Tibial artery (tissue), 4 donors: Measurements from ENCODE around the gene ZG16.
"Not testable (repeated sequence)": the region's sequence is repeated elsewhere in the genome, so short reads cannot be mapped to it uniquely, and the experiment has no call there.

Experiments used
- DNase-seq, 2 donors: peaks; one replicate each; pipeline ENCODE4 v3.0.0-alpha.2; 2019
- H3K27ac ChIP-seq, 2 donors: fragments of 200-600 bp; sonication (generic) in 1 of 2; 1 replicate in 1 of 2; 2 replicates in 1 of 2; pipeline ENCODE4 v1.5.1; 2018 to 2019; ENCODE audit warnings: mild to moderate bottlenecking in 1 of 2
- H3K27me3 ChIP-seq, 2 donors: fragments of 200-600 bp; sonication (generic) in 1 of 2; one replicate each; pipeline versions ENCODE4 v1.5.1 to v1.6.0; 2016 to 2019
- H3K36me3 ChIP-seq, 3 donors: fragments of 200-600 bp; sonication (generic) in 2 of 3; one replicate each; pipeline ENCODE4 v1.5.1; 2016 to 2019; ENCODE audit warnings: mild to moderate bottlenecking in 2 of 3
- H3K4me1 ChIP-seq, 4 donors: fragments of 200-600 bp; sonication (generic) in 2 of 4; 1 replicate in 3 of 4; 2 replicates in 1 of 4; pipeline ENCODE4 v1.5.1; 2016 to 2019
- H3K4me3 ChIP-seq, 2 donors: fragments of 200-600 bp; sonication (generic) in 1 of 2; 1 replicate in 1 of 2; 2 replicates in 1 of 2; pipeline ENCODE4 v1.5.1; 2018 to 2019; ENCODE audit warnings: mild to moderate bottlenecking in 2 of 2
- H3K9me3 ChIP-seq, 3 donors: fragments of 200-600 bp; sonication (generic) in 1 of 3; one replicate each; pipeline ENCODE4 v1.5.1; 2016 to 2019
- CTCF ChIP-seq, 2 experiments: fragments of 200-600 bp in 1 of 2; fragments of 450-650 bp in 1 of 2; IDR thresholded peaks; one replicate each; pipeline ENCODE4 v1.5.1; 2017 to 2019; ENCODE audit warnings: antibody characterized with exemption in 2 of 2, mild to moderate bottlenecking in 1 of 2, moderate library complexity in 1 of 2
- intact Hi-C: fragments of 100-400 bp; cut with DNase I; formaldehyde crosslinking; loops from one replicate; pipeline ENCODE4 v1.15.0; 2023; ENCODE audit warnings: low total_unique reads

Gene ZG16

DNA sequence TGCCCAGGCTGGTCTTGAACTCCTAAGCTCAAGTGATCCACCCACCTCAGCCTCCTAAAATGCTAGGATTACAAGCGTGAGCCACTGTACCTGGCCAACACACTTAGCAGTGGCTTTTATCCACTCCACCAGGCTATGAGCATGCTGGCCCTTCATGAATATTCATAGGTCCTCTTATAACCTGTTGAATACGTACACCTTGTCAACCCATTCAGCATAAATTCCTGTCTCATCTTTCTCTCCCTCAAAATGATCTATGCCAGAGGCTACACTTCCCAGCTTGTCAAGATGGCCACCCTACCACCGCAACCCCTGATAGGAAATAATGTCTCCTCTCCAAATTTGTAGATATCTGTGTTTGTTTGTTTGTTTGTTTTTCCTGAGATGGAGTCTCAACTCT is 11.0 kb upstream of the ZG16 start:
- TF ChIP-seq CTCF (IDR thresholded peaks at IDR 0.05): no peak
- H3K27ac ChIP-seq: no peak overlapping the region
- H3K36me3 ChIP-seq: no peaks in the 10 kb centered on the region
- intact Hi-C loops: no loop called here
- H3K9me3 ChIP-seq: no peaks in the 10 kb centered on the region
- no peaks in the 10 kb centered on the region for H3K4me1 ChIP-seq
- H3K4me3 ChIP-seq: no peak overlapping the region
- no peak for DNase-seq
- peaks cover 0 to 17% of the 10 kb centered on the region in 2 donors for H3K27me3 ChIP-seq

DNA sequence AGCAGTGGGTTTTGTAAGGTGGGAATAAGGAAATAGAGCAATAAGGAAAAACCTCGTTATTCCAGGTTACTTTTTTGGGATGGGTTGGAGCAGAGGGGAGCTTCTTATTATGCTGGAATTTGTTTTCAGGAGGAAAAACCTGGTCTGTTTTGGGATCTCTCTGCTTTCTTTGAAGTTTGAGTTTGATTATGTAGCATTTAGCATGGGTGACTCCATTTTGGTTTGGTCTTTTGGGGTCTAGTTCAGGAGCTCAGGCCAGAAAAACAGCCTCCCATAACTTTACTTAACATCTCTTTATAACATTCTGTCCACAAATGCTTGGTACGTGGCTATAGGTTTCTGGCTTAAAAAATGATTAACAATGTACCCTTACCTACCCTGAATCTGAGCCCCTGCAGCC is 8.5 kb upstream of the ZG16 start:
- Histone ChIP-seq H3K27ac (no peak overlapping the region), H3K27me3 (peaks cover 0 to 14% of the 10 kb centered on the region in 2 donors), H3K4me1 (no peaks in the 10 kb centered on the region), H3K4me3 (no peak overlapping the region), H3K9me3 (no peaks in the 10 kb centered on the region), H3K36me3 (no peaks in the 10 kb centered on the region)
- intact Hi-C loops: no loop called here
- TF ChIP-seq CTCF (IDR thresholded peaks at IDR 0.05): no peak
- DNase-seq: no peak

GRCh38 chr16:29770250-29770929 is 7.7 kb upstream of the ZG16 start:
- no peak overlapping the region for H3K27ac ChIP-seq
- no peak for TF ChIP-seq CTCF (IDR thresholded peaks at IDR 0.05)
- intact Hi-C loops: no loop called here
- H3K4me1 ChIP-seq: no peaks in the 10 kb centered on the region
- H3K4me3 ChIP-seq: no peak overlapping the region
- no peaks in the 10 kb centered on the region for H3K36me3 ChIP-seq
- DNase-seq: no peak
- H3K27me3 ChIP-seq: peaks cover 0 to 11% of the 10 kb centered on the region in 2 donors
- H3K9me3 ChIP-seq: no peaks in the 10 kb centered on the region

- H3K27ac ChIP-seq, intact Hi-C loops, H3K4me1 ChIP-seq, H3K4me3 ChIP-seq, DNase-seq, H3K27me3 ChIP-seq, H3K36me3 ChIP-seq, H3K9me3 ChIP-seq: not testable (repeated sequence)
Measured at GRCh38 chr16:29772330-29772729, 5.7 kb upstream of the ZG16 start.

- peaks cover 0 to 15% of the 10 kb centered on the region in 2 donors for H3K27me3 ChIP-seq
- TF ChIP-seq CTCF (IDR thresholded peaks at IDR 0.05): no peak
- no peak for DNase-seq
- intact Hi-C loops: no loop called here
- no peaks in the 10 kb centered on the region for H3K36me3 ChIP-seq
- no peak overlapping the region for H3K27ac ChIP-seq
- no peaks in the 10 kb centered on the region for H3K4me1 ChIP-seq
- H3K4me3 ChIP-seq: no peak overlapping the region
- no peaks in the 10 kb centered on the region for H3K9me3 ChIP-seq
Measured at GRCh38 chr16:29774730-29775129, 3.3 kb upstream of the ZG16 start.

- TF ChIP-seq CTCF (IDR thresholded peaks at IDR 0.05): no peak
- H3K27me3 ChIP-seq: peaks cover 0 to 22% of the 10 kb centered on the region in 2 donors
- H3K4me3 ChIP-seq: no peak overlapping the region
- H3K9me3 ChIP-seq: no peaks in the 10 kb centered on the region
- H3K4me1 ChIP-seq: no peaks in the 10 kb centered on the region
- intact Hi-C loops: no loop called here
- no peak overlapping the region for H3K27ac ChIP-seq
- no peaks in the 10 kb centered on the region for H3K36me3 ChIP-seq
- DNase-seq: no peak
Measured at GRCh38 chr16:29775742-29776408, 2.2 kb upstream of the ZG16 start.
